ENCODE results near the gene AGPAT1.

GRCh38 chr6:32192608-32193039 lies 16.7 kb upstream of the AGPAT1 start, which contains the start of gene GPSM3:
- TF ChIP-seq EP300 (IDR thresholded peaks at IDR 0.05) (no peak), POLR2AphosphoS5 (IDR thresholded peaks at IDR 0.05) (peak; percentile 50 to 54), CTCF (IDR thresholded peaks at IDR 0.05) (no peak), POLR2A (IDR thresholded peaks at IDR 0.05) (peak in 2 of 4 donors; percentile 39 to 67)

Data from upper lobe of left lung (tissue), 4 donors.